H9 (cell line): ENCODE results near the gene CDS1. TPM values are rescaled to one million over a fixed set of nuclear protein-coding genes. Genes with fewer than 3 reads are reported as not detected.

Experiments
- DNase-seq: peaks from one replicate; pipeline ENCODE4 v3.0.0-alpha.2; 2017
- H2AFZ ChIP-seq: one replicate; pipeline ENCODE4 v1.6.1; 2013; ENCODE audit warnings: mild to moderate bottlenecking, low read length, control low read depth, moderate library complexity
- H2AK5ac ChIP-seq: 2 replicates; pipeline ENCODE4 v1.6.1; 2013; ENCODE audit warnings: low read length, control low read depth, mixed read lengths; ENCODE audit not compliant: insufficient read length
- H2BK120ac ChIP-seq: one replicate; pipeline ENCODE4 v1.6.1; 2013; ENCODE audit warnings: low read depth, mild to moderate bottlenecking, low read length, control low read depth, inconsistent platforms; ENCODE audit not compliant: poor library complexity, severe bottlenecking
- H2BK12ac ChIP-seq: 2 replicates; pipeline ENCODE4 v1.6.1; 2013; ENCODE audit warnings: low read length, control low read depth, mixed read lengths, low read depth; ENCODE audit not compliant: insufficient read length
- H2BK15ac ChIP-seq: 2 replicates; pipeline ENCODE4 v1.6.1; 2013; ENCODE audit warnings: low read depth, low read length, control low read depth
- H2BK20ac ChIP-seq: one replicate; pipeline ENCODE4 v1.6.1; 2013; ENCODE audit warnings: low read depth, mild to moderate bottlenecking, low read length, control low read depth, inconsistent platforms; ENCODE audit not compliant: poor library complexity, severe bottlenecking
- H2BK5ac ChIP-seq: 2 replicates; pipeline ENCODE4 v1.6.1; 2013; ENCODE audit warnings: low read length, control low read depth, mixed read lengths; ENCODE audit not compliant: insufficient read length
- H3K14ac ChIP-seq: 2 replicates; pipeline ENCODE4 v1.6.1; 2013; ENCODE audit warnings: low read length, control low read depth; ENCODE audit not compliant: insufficient read depth
- H3K18ac ChIP-seq: 2 replicates; pipeline ENCODE4 v1.6.1; 2013; ENCODE audit warnings: low read depth, mild to moderate bottlenecking, mixed read lengths, low read length, control low read depth; ENCODE audit not compliant: insufficient read length
- H3K23ac ChIP-seq: 2 replicates; pipeline ENCODE4 v1.6.1; 2013; ENCODE audit warnings: low read length, control low read depth, mixed read lengths, low read depth; ENCODE audit not compliant: insufficient read length
- H3K23me2 ChIP-seq: 2 replicates; pipeline ENCODE4 v1.6.1; 2013; ENCODE audit warnings: low read depth, mild to moderate bottlenecking, mixed read lengths, low read length, control low read depth; ENCODE audit not compliant: insufficient read length, poor library complexity, severe bottlenecking
- H3K27ac ChIP-seq: 2 replicates; pipeline ENCODE4 v1.5.1; 2013; ENCODE audit warnings: low read length, control low read depth, mixed read lengths, low read depth; ENCODE audit not compliant: insufficient read length
- H3K27me3 ChIP-seq: 2 replicates; pipeline ENCODE4 v1.6.1; 2013; ENCODE audit warnings: low read length, control low read depth, inconsistent platforms; ENCODE audit not compliant: insufficient read depth
- H3K4ac ChIP-seq: 2 replicates; pipeline ENCODE4 v1.6.1; 2013; ENCODE audit warnings: low read depth, mild to moderate bottlenecking, control low read depth, inconsistent platforms, low read length, moderate library complexity
- H3K4me1 ChIP-seq: 2 replicates; pipeline ENCODE4 v1.6.1; 2013; ENCODE audit warnings: low read length, control low read depth, inconsistent platforms; ENCODE audit not compliant: insufficient read depth
- H3K4me2 ChIP-seq: 2 replicates; pipeline ENCODE4 v1.6.1; 2013; ENCODE audit warnings: low read length, control low read depth, mixed read lengths; ENCODE audit not compliant: insufficient read length, insufficient read depth
- H3K56ac ChIP-seq: 2 replicates; pipeline ENCODE4 v1.6.1; 2013; ENCODE audit warnings: low read depth, mild to moderate bottlenecking, mixed read lengths, low read length, control low read depth; ENCODE audit not compliant: insufficient read length
- H3K79me1 ChIP-seq: 2 replicates; pipeline ENCODE4 v1.6.1; 2013; ENCODE audit warnings: low read depth, mild to moderate bottlenecking, moderate library complexity, low read length, control low read depth, inconsistent platforms; ENCODE audit not compliant: insufficient read depth, poor library complexity, severe bottlenecking
- H3K79me2 ChIP-seq: 2 replicates; pipeline ENCODE4 v1.6.1; 2013; ENCODE audit warnings: low read length, control low read depth, inconsistent platforms; ENCODE audit not compliant: insufficient read depth
- H3K9ac ChIP-seq: 2 replicates; pipeline ENCODE4 v1.6.1; 2013; ENCODE audit warnings: low read length, control low read depth, mixed read lengths; ENCODE audit not compliant: insufficient read length; ENCODE audit errors: extremely low read depth
- H3K9me3 ChIP-seq: one replicate; pipeline ENCODE4 v1.6.1; 2013; ENCODE audit warnings: low read depth, low read length, inconsistent platforms; ENCODE audit not compliant: control insufficient read depth
- H3T11ph ChIP-seq: one replicate; pipeline ENCODE4 v1.6.1; 2013; ENCODE audit warnings: mild to moderate bottlenecking, low read length, control low read depth, inconsistent platforms
- H4K20me1 ChIP-seq: one replicate; pipeline ENCODE4 v1.6.1; 2013; ENCODE audit not compliant: control insufficient read depth, insufficient read length, insufficient read depth
- H4K5ac ChIP-seq: 2 replicates; pipeline ENCODE4 v1.6.1; 2013; ENCODE audit warnings: low read depth, mild to moderate bottlenecking, mixed read lengths, low read length, control low read depth; ENCODE audit not compliant: insufficient read length
- H4K8ac ChIP-seq: replicated peaks from 2 replicates; pipeline ENCODE4 v1.6.1; 2013; ENCODE audit warnings: low read length, control low read depth, mixed read lengths, low read depth; ENCODE audit not compliant: insufficient read length
- H4K91ac ChIP-seq: 2 replicates; pipeline ENCODE4 v1.6.1; 2013; ENCODE audit warnings: low read depth, mild to moderate bottlenecking, moderate library complexity, mixed read lengths, low read length, control low read depth; ENCODE audit not compliant: insufficient read length
- H3K27ac Mint-ChIP-seq, 3 experiments: 2 replicates in 2 of 3; 3 replicates in 1 of 3; pipeline ENCODE4 v1.8.0; 2020 to 2021; ENCODE audit warnings: mixed read lengths in 3 of 3, mild to moderate bottlenecking in 1 of 3, moderate library complexity in 1 of 3
- H3K27me3 Mint-ChIP-seq: 2 replicates; pipeline ENCODE4 v1.8.0; 2021; ENCODE audit warnings: low read depth, mild to moderate bottlenecking, moderate library complexity, mixed read lengths
- H3K36me3 Mint-ChIP-seq, 3 experiments: 2 replicates in 2 of 3; 3 replicates in 1 of 3; pipeline ENCODE4 v1.8.0; 2020 to 2021; ENCODE audit warnings: low read depth in 3 of 3, mixed read lengths in 3 of 3; ENCODE audit not compliant: insufficient read depth in 1 of 3
- H3K4me1 Mint-ChIP-seq, 2 experiments: 2 replicates each; pipeline ENCODE4 v1.8.0; 2020; ENCODE audit warnings: mixed read lengths in 2 of 2
- H3K4me3 Mint-ChIP-seq, 2 experiments: 2 replicates in 1 of 2; 3 replicates in 1 of 2; pipeline ENCODE4 v1.8.0; 2020 to 2021; ENCODE audit warnings: mild to moderate bottlenecking in 2 of 2, mixed read lengths in 2 of 2, moderate library complexity in 1 of 2
- H3K9me3 Mint-ChIP-seq, 2 experiments: 2 replicates in 1 of 2; 3 replicates in 1 of 2; pipeline ENCODE4 v1.8.0; 2020; ENCODE audit warnings: mild to moderate bottlenecking in 2 of 2, mixed read lengths in 2 of 2, moderate library complexity in 1 of 2
- WGBS: extraction: QIAGEN DNeasy Blood & Tissue Kit; methylation state at CpG from one replicate; pipeline ENCODE4 v1.1.7; 2013; ENCODE audit warnings: missing lambda C conversion rate, low lambda C conversion rate, mixed read lengths; ENCODE audit not compliant: insufficient read length; ENCODE audit errors: extremely low coverage; 5-methylcytosine and 5-hydroxymethylcytosine counted together
- total RNA-seq: library from RNA; stranded (reverse); gene quantifications from 2 replicates; pipeline ENCODE4 v1.2.1, GENCODE V29; 2021
- TF ChIP-seq, protein P1 (sequence below): fragments of 200-600 bp; sonication (generic); conservative IDR thresholded peaks from 3 replicates; pipeline ENCODE4 v1.8.0; 2021; ENCODE audit warnings: antibody characterized with exemption, mild to moderate bottlenecking

The CDS1 gene
- total RNA-seq, 1 experiment from 2014 or later, result 7.5 TPM

DNA sequence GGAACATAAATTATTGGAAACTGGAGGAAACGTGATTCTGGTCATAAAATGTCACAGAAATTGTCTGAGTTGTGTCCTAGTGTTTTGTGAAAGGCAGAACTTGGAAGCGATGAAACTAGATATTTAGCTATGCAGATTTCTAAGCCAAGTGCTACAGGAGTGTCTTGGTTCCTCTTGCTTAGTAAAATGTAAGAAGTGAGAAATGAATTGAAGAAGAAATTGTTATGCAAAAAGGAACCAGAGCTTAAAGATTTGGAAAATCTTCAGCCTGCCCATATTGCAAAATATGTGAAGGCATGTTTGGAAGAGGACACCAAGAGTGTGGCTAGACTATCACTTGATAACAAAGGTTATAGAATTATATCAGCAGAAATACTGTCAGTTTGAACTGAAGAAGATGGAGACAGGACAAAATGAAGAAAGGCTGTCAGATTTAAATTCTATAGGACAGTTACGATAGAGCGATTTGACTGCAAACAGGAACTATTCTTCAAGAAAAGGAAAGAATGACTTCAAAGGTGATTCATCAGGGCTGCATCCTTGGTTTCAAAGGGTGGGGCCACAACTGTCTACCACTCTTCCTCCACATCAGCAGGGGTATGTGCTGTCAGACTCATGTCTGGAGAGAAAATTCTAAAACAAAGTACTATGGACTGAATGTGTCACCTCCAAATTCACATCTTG is 9.4 kb upstream of the CDS1 start:
- no peak overlapping the region for H3K14ac ChIP-seq
- no peaks in the 10 kb centered on the region for H4K20me1 ChIP-seq
- no peak overlapping the region for H2BK15ac ChIP-seq
- peaks cover 7% of the 10 kb centered on the region; the same call in 1 of the 2 replicates for H3K4me1 ChIP-seq
- no peak overlapping the region for H2BK120ac ChIP-seq
- H4K8ac ChIP-seq, result no peak overlapping the region
- H3K4me3 Mint-ChIP-seq, result no peak overlapping the region
- no peak overlapping the region for H4K91ac ChIP-seq
- H3K18ac ChIP-seq, result no peak overlapping the region
- no peak overlapping the region for H2AK5ac ChIP-seq
- WGBS, result no CpG with 5 or more reads among the region's 4 CpGs
- no peak overlapping the region for H3K27ac Mint-ChIP-seq
- no peaks in the 10 kb centered on the region for H3K23me2 ChIP-seq
- no peaks in the 10 kb centered on the region for H3K9me3 Mint-ChIP-seq
- no peak for DNase-seq
- no peaks in the 10 kb centered on the region for H3K27me3 Mint-ChIP-seq
- no peak overlapping the region for H3K4me2 ChIP-seq
- H3K4me1 Mint-ChIP-seq, result peaks cover 30 to 34% of the 10 kb centered on the region in 2 experiments
- no peak overlapping the region for H3K27ac ChIP-seq
- H2BK12ac ChIP-seq, result no peak overlapping the region
- H3T11ph ChIP-seq, result no peak overlapping the region
- no peak overlapping the region for H3K9ac ChIP-seq
- TF ChIP-seq, protein P1, sequence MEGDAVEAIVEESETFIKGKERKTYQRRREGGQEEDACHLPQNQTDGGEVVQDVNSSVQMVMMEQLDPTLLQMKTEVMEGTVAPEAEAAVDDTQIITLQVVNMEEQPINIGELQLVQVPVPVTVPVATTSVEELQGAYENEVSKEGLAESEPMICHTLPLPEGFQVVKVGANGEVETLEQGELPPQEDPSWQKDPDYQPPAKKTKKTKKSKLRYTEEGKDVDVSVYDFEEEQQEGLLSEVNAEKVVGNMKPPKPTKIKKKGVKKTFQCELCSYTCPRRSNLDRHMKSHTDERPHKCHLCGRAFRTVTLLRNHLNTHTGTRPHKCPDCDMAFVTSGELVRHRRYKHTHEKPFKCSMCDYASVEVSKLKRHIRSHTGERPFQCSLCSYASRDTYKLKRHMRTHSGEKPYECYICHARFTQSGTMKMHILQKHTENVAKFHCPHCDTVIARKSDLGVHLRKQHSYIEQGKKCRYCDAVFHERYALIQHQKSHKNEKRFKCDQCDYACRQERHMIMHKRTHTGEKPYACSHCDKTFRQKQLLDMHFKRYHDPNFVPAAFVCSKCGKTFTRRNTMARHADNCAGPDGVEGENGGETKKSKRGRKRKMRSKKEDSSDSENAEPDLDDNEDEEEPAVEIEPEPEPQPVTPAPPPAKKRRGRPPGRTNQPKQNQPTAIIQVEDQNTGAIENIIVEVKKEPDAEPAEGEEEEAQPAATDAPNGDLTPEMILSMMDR, result no peak
- no peak overlapping the region for H2BK5ac ChIP-seq
- no peaks in the 10 kb centered on the region for H3K27me3 ChIP-seq
- no peak overlapping the region for H2BK20ac ChIP-seq
- H3K56ac ChIP-seq, result no peak overlapping the region
- H3K23ac ChIP-seq, result no peak overlapping the region
- H3K9me3 ChIP-seq, result no peaks in the 10 kb centered on the region
- no peaks in the 10 kb centered on the region for H3K36me3 Mint-ChIP-seq
- no peaks in the 10 kb centered on the region for H3K79me1 ChIP-seq
- H4K5ac ChIP-seq, result no peak overlapping the region
- H3K4ac ChIP-seq, result no peak overlapping the region
- no peaks in the 10 kb centered on the region for H3K79me2 ChIP-seq
- no peak overlapping the region for H2AFZ ChIP-seq
